Activated naive CD8-positive, alpha-beta T cell treated with anti-CD3 and anti-CD28 coated beads for 36 hours (primary cell): ENCODE data around the gene GOLT1A. TPM values are rescaled to one million over a fixed set of nuclear protein-coding genes. Genes with fewer than 3 reads are reported as not detected.
"Not testable (repeated sequence)": the region's sequence is repeated elsewhere in the genome, so short reads cannot be mapped to it uniquely, and the experiment has no call there.

Experiments used
- DNase-seq: peaks from one replicate; pipeline ENCODE4 v3.0.0; 2021
- H3K27ac Mint-ChIP-seq: one replicate; pipeline ENCODE4 v1.8.0; 2022; ENCODE audit warnings: mild to moderate bottlenecking, moderate library complexity, mixed read lengths
- H3K27me3 Mint-ChIP-seq: one replicate; pipeline ENCODE4 v1.8.0; 2022; ENCODE audit warnings: mild to moderate bottlenecking, mixed read lengths
- H3K36me3 Mint-ChIP-seq: one replicate; pipeline ENCODE4 v1.8.0; 2021; ENCODE audit warnings: mild to moderate bottlenecking, mixed read lengths
- H3K4me1 Mint-ChIP-seq: one replicate; pipeline ENCODE4 v1.8.0; 2021; ENCODE audit warnings: mixed read lengths
- H3K4me3 Mint-ChIP-seq: one replicate; pipeline ENCODE4 v1.8.0; 2022; ENCODE audit warnings: mild to moderate bottlenecking, moderate library complexity, mixed read lengths
- H3K9me3 Mint-ChIP-seq: one replicate; pipeline ENCODE4 v1.8.0; 2022; ENCODE audit warnings: mixed read lengths
- total RNA-seq, 2 experiments: library from RNA; stranded (reverse); gene quantifications; one replicate each; pipeline ENCODE4 v1.2.3, GENCODE V29; 2021

The GOLT1A gene
- total RNA-seq, 2 experiments from 2014 or later, result 0.33 TPM; not detected in 1

DNA sequence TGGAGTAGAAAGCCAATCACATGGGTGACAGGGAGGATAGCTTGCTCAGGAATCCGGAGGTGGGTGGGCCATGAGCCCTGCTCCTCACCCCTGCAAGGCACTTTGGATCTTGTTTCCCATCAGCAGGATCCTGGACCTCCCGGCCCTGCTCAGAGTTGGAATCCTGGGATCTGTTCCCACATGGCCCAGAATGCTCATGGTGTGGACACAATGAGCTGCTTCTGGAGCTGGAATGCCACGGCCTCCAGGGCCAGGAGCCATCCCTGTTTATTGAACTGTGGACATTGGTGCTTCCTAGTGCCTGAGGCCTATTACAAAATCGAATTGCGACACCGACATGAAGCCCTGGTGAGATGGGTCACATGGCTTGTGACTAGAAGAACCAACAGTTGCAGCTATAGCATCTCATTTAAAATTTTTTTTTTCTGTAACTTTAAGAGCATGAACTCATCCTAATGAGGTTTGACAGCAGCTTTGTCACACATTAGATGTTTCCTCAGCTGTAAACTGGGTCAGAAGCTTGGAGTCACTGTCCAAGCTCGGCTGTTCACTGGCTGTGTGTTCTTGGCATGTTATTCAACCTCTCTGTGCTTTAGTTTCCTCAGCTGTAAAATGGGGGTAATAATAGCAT is 40.4 kb upstream of the GOLT1A start:
- no peaks in the 10 kb centered on the region for H3K36me3 Mint-ChIP-seq
- DNase-seq, result no peak
- H3K9me3 Mint-ChIP-seq, result no peaks in the 10 kb centered on the region
- H3K27me3 Mint-ChIP-seq, result peaks cover 6% of the 10 kb centered on the region
- H3K4me3 Mint-ChIP-seq, result no peak overlapping the region
- H3K4me1 Mint-ChIP-seq, result no peaks in the 10 kb centered on the region
- no peak overlapping the region for H3K27ac Mint-ChIP-seq

GRCh38 chr1:204251926-204252689 is 38.3 kb upstream of the GOLT1A start:
- Mint-ChIP-seq H3K27ac (no peak overlapping the region), H3K27me3 (peaks cover 6% of the 10 kb centered on the region), H3K36me3 (no peaks in the 10 kb centered on the region), H3K4me1 (no peaks in the 10 kb centered on the region), H3K9me3 (no peaks in the 10 kb centered on the region), H3K4me3 (no peak overlapping the region)
- DNase-seq, result no peak

DNA sequence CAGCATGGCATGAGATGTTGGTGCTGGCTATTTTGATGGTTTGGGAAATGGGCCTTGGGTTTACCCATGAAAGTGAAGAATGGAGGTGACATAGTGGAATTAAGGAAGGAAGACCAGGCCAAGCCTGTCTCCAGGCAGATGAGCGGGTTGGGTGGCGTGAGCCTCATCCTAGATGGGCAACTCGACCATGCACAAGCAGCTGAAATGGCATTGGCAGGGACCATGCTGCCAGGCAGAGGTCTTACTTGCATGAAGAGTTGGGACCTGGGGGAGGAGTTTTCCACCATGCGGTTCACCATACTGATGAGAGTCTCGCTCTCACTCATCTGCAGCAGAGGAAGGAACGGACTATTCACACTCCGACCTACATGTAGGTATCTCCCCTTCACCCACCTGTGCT is 37.5 kb upstream of the GOLT1A start:
- H3K27me3 Mint-ChIP-seq, result peaks cover 6% of the 10 kb centered on the region
- no peaks in the 10 kb centered on the region for H3K9me3 Mint-ChIP-seq
- no peak overlapping the region for H3K4me3 Mint-ChIP-seq
- no peaks in the 10 kb centered on the region for H3K36me3 Mint-ChIP-seq
- H3K27ac Mint-ChIP-seq, result no peak overlapping the region
- DNase-seq, result no peak
- H3K4me1 Mint-ChIP-seq, result no peaks in the 10 kb centered on the region

GRCh38 chr1:204250428-204251030 is 36.7 kb upstream of the GOLT1A start:
- no peak overlapping the region for H3K4me3 Mint-ChIP-seq
- no peak for DNase-seq
- H3K4me1 Mint-ChIP-seq, result no peaks in the 10 kb centered on the region
- H3K27ac Mint-ChIP-seq, result no peak overlapping the region
- no peaks in the 10 kb centered on the region for H3K9me3 Mint-ChIP-seq
- peaks cover 6% of the 10 kb centered on the region for H3K27me3 Mint-ChIP-seq
- H3K36me3 Mint-ChIP-seq, result no peaks in the 10 kb centered on the region

DNA sequence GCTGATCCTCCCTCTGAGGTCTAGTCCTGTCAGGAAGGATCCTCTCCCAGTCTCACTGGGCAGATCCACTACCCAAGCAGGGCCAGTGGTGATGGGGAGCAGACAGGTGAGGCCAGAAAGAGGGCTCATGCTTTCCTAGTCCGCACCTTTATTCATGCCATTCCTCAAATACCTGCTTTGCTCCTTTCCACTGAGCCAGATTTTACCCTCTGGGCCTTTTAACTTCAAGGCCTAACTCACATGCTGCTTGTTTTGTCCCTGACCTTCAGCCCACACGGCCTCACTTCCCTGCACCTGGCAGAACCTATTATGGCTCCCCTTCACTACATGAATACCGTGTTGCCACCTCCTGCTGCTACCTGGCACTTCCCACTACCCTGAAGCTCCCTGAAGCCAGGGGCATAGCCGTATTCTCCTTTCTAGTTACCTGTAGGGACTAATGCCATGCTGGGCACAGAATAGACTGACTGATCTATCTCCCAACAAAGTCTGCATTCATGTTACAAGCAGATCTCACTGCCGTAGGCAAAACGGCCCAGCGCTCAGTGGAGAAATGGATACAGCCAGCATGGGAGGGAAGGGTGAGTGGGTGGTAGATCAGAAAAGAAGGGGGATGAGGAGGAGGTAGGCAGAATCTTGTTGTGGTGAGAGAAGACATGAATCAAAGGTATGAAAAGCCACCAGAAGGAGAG is 36.1 kb upstream of the GOLT1A start:
- Mint-ChIP-seq H3K27me3 (peaks cover 6% of the 10 kb centered on the region), H3K27ac (no peak overlapping the region), H3K36me3 (no peaks in the 10 kb centered on the region)

DNA sequence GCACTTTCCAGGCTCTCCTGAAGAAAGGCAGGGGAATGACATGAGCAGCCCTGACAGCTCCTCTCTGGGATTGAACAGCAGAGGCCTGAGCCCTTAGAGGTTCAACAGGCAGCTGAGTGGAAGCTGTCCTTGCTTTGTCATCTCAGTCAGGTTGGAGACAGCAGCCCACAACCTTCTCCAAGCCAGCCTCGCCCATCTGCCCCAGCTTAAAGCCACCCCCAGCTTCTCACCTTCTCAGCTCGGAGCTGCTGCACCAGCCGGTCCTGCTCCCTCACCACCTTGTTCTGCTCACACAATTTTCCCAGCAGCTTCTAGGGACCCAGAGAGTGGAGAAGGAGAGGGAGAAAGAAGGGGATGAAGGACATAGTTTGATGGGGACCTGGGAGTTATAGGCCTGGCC is 35.2 kb upstream of the GOLT1A start:
- peaks cover 6% of the 10 kb centered on the region for H3K27me3 Mint-ChIP-seq
- no peaks in the 10 kb centered on the region for H3K4me1 Mint-ChIP-seq
- no peak for DNase-seq
- no peaks in the 10 kb centered on the region for H3K36me3 Mint-ChIP-seq
- no peak overlapping the region for H3K27ac Mint-ChIP-seq
- H3K9me3 Mint-ChIP-seq, result no peaks in the 10 kb centered on the region
- H3K4me3 Mint-ChIP-seq, result no peak overlapping the region

More for the DNA sequence above, 36.1 kb upstream of the GOLT1A start:
- Mint-ChIP-seq H3K4me3 (no peak overlapping the region), H3K9me3 (no peaks in the 10 kb centered on the region), H3K4me1 (no peaks in the 10 kb centered on the region)
- no peak for DNase-seq

DNA sequence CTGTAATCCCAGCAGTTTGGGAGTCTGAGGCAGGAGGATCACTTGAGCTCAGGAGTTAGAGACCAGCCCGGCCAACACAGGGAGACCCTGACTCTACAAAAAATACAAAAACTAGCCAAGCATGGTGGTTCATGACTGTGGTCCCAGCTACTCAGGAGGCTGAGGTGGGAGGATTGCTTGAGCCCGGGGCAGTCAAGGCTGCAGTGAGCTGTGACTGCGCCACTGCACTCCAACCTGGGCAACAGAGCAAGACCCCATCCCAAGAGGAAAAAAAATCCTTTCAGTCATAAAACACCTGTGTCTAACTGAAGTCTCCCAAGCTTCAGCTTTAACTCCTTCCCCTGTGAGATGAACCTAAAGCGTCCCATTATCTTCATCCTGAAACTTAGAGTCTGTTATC is 33.1 kb upstream of the GOLT1A start:
- Mint-ChIP-seq H3K27me3 (peaks cover 6% of the 10 kb centered on the region), H3K36me3 (no peaks in the 10 kb centered on the region), H3K27ac (no peak overlapping the region), H3K4me1 (no peaks in the 10 kb centered on the region), H3K4me3 (no peak overlapping the region), H3K9me3 (no peaks in the 10 kb centered on the region)
- DNase-seq, result no peak

GRCh38 chr1:204242920-204243319 is 29.1 kb upstream of the GOLT1A start:
- DNase-seq, result no peak
- H3K9me3 Mint-ChIP-seq, result no peaks in the 10 kb centered on the region

DNA sequence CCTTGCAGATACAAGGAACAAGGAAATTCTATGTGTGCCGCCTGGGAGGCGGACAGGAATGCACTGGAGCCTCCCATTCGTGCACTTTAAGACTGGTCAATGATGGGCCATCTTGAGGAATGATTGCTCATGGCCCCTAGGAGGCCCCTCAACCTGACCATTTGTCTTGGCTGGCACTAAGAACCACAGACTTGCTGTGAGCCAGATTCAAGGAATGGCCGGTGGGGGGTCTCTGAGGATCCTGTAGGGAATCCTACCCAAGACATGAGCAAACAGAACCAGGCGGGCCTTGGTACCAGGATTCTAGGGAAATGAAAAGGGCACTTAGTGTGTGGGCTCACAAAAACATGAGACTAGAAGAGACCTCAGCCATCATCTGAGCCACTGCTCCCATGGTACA is 28.1 kb upstream of the GOLT1A start:
- no peaks in the 10 kb centered on the region for H3K9me3 Mint-ChIP-seq
- no peaks in the 10 kb centered on the region for H3K36me3 Mint-ChIP-seq
- H3K4me3 Mint-ChIP-seq, result no peak overlapping the region
- no peak for DNase-seq
- H3K4me1 Mint-ChIP-seq, result no peaks in the 10 kb centered on the region
- H3K27ac Mint-ChIP-seq, result no peak overlapping the region
- no peaks in the 10 kb centered on the region for H3K27me3 Mint-ChIP-seq

More at GRCh38 chr1:204242920-204243319, 29.1 kb upstream of the GOLT1A start:
- H3K27ac Mint-ChIP-seq, result no peak overlapping the region
- H3K4me1 Mint-ChIP-seq, result no peaks in the 10 kb centered on the region
- no peak overlapping the region for H3K4me3 Mint-ChIP-seq
- H3K27me3 Mint-ChIP-seq, result no peaks in the 10 kb centered on the region
- no peaks in the 10 kb centered on the region for H3K36me3 Mint-ChIP-seq

GRCh38 chr1:204241050-204241449 is 27.3 kb upstream of the GOLT1A start:
- no peaks in the 10 kb centered on the region for H3K9me3 Mint-ChIP-seq
- H3K27ac Mint-ChIP-seq, result no peak overlapping the region
- H3K4me3 Mint-ChIP-seq, result no peak overlapping the region
- no peak for DNase-seq
- H3K27me3 Mint-ChIP-seq, result no peaks in the 10 kb centered on the region
- no peaks in the 10 kb centered on the region for H3K4me1 Mint-ChIP-seq
- no peaks in the 10 kb centered on the region for H3K36me3 Mint-ChIP-seq

DNA sequence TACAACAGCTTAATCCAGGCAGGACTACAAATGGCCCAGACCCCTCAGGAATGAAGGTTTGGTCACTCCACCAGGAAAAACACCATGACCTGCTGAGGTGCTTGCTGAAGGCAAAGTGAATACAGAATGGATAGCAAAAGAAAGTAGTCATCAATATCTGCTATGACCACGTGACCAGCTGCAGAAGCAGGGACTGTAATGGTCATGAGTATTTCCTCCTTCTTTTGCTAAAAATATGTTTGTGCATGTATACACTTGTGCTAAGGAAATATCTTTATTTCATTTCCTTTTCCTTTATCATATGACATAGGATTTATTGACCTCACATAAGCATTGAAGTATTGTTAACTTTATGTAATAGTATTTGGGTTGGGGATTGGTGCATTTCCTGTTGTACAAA is 26.4 kb upstream of the GOLT1A start:
- Mint-ChIP-seq H3K27me3 (no peaks in the 10 kb centered on the region), H3K27ac (no peak overlapping the region), H3K9me3 (no peaks in the 10 kb centered on the region), H3K4me1 (no peaks in the 10 kb centered on the region), H3K4me3 (no peak overlapping the region), H3K36me3 (no peaks in the 10 kb centered on the region)
- DNase-seq, result no peak

DNA sequence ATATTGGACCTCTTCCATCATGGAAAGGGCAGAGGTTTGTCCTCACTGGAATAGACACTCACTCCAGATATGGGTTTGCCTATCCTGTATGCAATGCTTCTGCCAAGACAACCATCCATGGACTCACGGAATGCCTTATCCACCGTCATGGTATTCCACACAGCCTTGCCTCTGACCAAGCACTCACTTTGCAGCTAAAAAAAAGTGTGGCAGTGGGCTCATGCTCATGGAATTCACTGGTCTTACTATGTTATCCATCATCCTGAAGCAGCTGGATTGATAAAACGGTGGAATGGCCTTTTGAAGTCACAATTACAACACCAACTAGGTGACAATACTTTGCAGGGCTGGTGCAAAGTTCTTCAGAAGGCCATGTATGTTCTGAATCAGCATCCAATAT is 25.6 kb upstream of the GOLT1A start:
- H3K9me3 Mint-ChIP-seq, H3K4me3 Mint-ChIP-seq, H3K27ac Mint-ChIP-seq, H3K36me3 Mint-ChIP-seq, DNase-seq, H3K27me3 Mint-ChIP-seq, H3K4me1 Mint-ChIP-seq: not testable (repeated sequence)

GRCh38 chr1:204238520-204238919 is 24.7 kb upstream of the GOLT1A start:
- not testable (repeated sequence) for H3K4me3 Mint-ChIP-seq, H3K27ac Mint-ChIP-seq, H3K9me3 Mint-ChIP-seq, H3K4me1 Mint-ChIP-seq, DNase-seq, H3K27me3 Mint-ChIP-seq, H3K36me3 Mint-ChIP-seq

- H3K4me1 Mint-ChIP-seq, H3K27ac Mint-ChIP-seq, H3K36me3 Mint-ChIP-seq, H3K4me3 Mint-ChIP-seq, H3K9me3 Mint-ChIP-seq, H3K27me3 Mint-ChIP-seq, DNase-seq: not testable (repeated sequence)
These were observed 23.7 kb upstream of the GOLT1A start for GRCh38 chr1:204237515-204237914.

DNA sequence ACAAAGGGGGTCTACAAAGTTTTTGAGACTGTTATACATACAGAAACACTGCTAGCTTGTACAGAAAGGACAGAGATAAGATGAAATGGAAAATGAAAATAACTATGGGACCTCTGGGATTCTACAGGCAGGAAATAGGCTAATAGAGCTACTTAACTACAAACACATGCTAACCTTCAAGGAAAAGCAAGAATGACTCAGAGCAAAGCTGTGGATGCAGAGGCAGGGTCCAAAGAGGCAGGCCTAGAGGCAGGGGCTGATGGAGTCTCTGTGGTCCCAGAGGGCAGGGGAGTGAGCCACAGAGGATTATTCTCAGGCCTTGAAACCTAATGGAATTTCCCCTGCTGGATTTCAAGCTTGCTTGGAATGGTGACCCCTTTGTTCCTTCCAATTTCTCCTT is 18.7 kb upstream of the GOLT1A start:
- H3K9me3 Mint-ChIP-seq, result no peaks in the 10 kb centered on the region
- no peaks in the 10 kb centered on the region for H3K36me3 Mint-ChIP-seq
- no peaks in the 10 kb centered on the region for H3K4me1 Mint-ChIP-seq
- no peak overlapping the region for H3K27ac Mint-ChIP-seq
- H3K27me3 Mint-ChIP-seq, result no peaks in the 10 kb centered on the region
- DNase-seq, result no peak
- no peak overlapping the region for H3K4me3 Mint-ChIP-seq
